ENCODE measurements around the gene FSD1.
"Not testable (repeated sequence)": the region's sequence is repeated elsewhere in the genome, so short reads cannot be mapped to it uniquely, and the experiment has no call there.

FSD1 gene

GRCh38 chr19:4345342-4346019, 41.1 kb downstream of the FSD1 start:
- DNase-seq (ENCODE audit: low spot score): no peak

- no peak for DNase-seq (ENCODE audit: low spot score)
These were observed 41.6 kb downstream of the FSD1 start for GRCh38 chr19:4346020-4346383.

GRCh38 chr19:4347521-4347920, 43.1 kb downstream of the FSD1 start:
- no peak for DNase-seq (ENCODE audit: low spot score)

GRCh38 chr19:4349225-4349624, 44.8 kb downstream of the FSD1 start:
- not testable (repeated sequence) for DNase-seq (ENCODE audit: low spot score)

- no peak for DNase-seq (ENCODE audit: low spot score)
These were observed 45.7 kb downstream of the FSD1 start for GRCh38 chr19:4350111-4350510.

- DNase-seq (ENCODE audit: low spot score): no peak
These were observed 46.3 kb downstream of the FSD1 start for GRCh38 chr19:4350726-4351125.

GRCh38 chr19:4352701-4353121, 48.3 kb downstream of the FSD1 start:
- no peak for DNase-seq (ENCODE audit: low spot score)

GRCh38 chr19:4354282-4354681, 49.9 kb downstream of the FSD1 start:
- DNase-seq (ENCODE audit: low spot score): no peak

GRCh38 chr19:4354897-4355296, 50.5 kb downstream of the FSD1 start:
- DNase-seq (ENCODE audit: low spot score): no peak

- DNase-seq (ENCODE audit: low spot score): no peak
These were observed 52.8 kb downstream of the FSD1 start for GRCh38 chr19:4357095-4357797.

- no peak for DNase-seq (ENCODE audit: low spot score)
These were observed 53.5 kb downstream of the FSD1 start for GRCh38 chr19:4357921-4358326.

GRCh38 chr19:4358709-4359626, 54.6 kb downstream of the FSD1 start:
- no peak for DNase-seq (ENCODE audit: low spot score)

GRCh38 chr19:4359627-4360000, 55.2 kb downstream of the FSD1 start:
- no peak for DNase-seq (ENCODE audit: low spot score)

GRCh38 chr19:4360081-4360569, 55.7 kb downstream of the FSD1 start:
- DNase-seq (ENCODE audit: low spot score): no peak

- DNase-seq (ENCODE audit: low spot score): no peak
These were observed 56.3 kb downstream of the FSD1 start for GRCh38 chr19:4360641-4361151.

GRCh38 chr19:4361152-4362046, 57.0 kb downstream of the FSD1 start:
- DNase-seq (ENCODE audit: low spot score): no peak

GRCh38 chr19:4362101-4362828, 57.9 kb downstream of the FSD1 start:
- DNase-seq (ENCODE audit: low spot score): no peak

GRCh38 chr19:4362831-4363545, 58.6 kb downstream of the FSD1 start:
- DNase-seq (ENCODE audit: low spot score): no peak

- DNase-seq (ENCODE audit: low spot score): no peak
These were observed 59.3 kb downstream of the FSD1 start for GRCh38 chr19:4363571-4364304.

Data from putamen (tissue), 1 donor.